Activated effector memory CD4-positive, alpha-beta T cell treated with anti-CD3 and anti-CD28 coated beads, Interleukin-2, amount 50 U/mL, for 16 hours (primary cell): ENCODE data around the gene SLA2.

Experiments used
- DNase-seq: peaks from one replicate; pipeline ENCODE4 v3.0.0-alpha.2; 2020

The SLA2 gene

DNA sequence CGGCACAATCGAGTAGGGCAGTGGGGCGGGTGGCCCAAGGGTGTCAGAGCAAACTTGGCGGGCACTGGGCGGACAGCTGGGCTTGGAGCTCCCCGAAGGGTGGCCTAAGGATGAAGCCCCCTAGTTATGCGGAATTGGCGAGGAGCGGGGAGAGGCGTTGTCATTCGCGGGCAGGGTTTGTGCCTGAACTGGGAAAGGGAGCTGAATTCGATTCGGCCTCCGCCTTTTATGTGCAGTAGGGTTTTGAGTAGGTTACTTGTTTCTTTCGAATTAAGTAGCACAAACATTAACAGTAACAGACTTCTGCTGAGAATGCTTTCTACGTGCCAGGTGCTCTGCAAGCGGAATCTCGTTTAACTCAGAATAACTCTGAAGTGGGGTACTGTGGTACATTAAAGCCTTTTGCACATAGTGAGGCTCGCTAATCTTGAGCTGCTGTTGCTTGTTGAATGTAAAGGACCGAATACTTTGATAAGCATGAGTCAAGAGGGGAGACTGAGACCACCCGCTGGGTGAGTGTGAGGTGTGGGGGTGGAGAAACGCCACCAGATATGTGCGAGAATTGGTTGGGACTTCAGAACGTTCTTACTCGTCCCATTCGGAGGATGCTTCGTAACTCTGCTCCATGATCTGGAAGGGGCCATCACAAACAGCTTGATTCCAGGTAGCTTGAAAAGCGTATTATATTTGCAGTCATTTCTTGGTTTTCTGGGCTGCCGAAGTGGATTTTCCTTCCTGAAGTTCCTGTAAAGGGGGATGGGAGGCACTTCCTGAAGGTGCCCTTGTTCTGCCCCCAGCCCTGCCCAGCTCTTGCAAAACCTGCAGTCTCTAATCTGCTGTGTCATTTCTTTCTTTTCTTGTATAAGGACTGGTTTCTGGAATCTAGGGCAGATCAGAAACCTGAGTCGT lies 39.6 kb downstream of the SLA2 start:
- DNase-seq: no peak

DNA sequence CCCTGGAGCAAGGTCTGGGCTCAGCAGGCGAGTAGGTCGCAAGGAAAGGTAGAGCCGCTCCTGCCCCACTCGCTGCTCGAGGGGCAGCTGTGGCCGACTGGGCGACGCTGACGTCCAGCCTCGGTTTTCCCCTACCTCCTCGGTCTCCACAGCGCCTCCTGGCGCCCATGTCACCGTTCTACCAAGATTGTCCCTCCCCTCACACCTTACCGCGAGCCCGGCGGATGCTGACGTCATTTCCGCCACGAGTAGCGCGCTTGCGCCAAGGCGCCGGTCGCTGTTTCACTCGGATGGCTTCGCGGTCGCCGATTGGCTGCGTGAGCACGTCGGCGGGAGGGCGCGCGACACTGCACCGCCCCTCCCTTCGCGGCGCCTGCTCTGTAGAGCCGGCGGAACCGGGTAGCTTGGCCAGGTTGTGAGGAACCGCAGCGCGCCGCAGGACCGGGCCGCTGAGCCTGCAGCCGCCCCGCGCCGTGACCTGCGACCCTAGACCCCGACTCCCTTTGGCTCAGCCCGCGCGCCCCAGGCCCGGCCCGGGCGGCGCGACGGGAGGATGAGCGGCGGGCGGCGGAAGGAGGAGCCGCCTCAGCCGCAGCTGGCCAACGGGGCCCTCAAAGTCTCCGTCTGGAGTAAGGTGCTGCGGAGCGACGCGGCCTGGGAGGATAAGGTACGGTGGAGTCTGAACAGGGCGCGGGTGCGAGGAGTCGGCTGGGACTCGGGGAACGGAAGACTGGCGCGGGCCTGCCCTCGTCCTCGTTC lies 40.4 kb downstream of the SLA2 start, which contains the start of gene RAB5IF:
Gene RAB5IF, plus strand, starts transcription at position 381 of the 759 bp plus-strand sequence. Its CDS starts 173 bp downstream, at position 554.
- DNase-seq: peak; percentile 100

DNA sequence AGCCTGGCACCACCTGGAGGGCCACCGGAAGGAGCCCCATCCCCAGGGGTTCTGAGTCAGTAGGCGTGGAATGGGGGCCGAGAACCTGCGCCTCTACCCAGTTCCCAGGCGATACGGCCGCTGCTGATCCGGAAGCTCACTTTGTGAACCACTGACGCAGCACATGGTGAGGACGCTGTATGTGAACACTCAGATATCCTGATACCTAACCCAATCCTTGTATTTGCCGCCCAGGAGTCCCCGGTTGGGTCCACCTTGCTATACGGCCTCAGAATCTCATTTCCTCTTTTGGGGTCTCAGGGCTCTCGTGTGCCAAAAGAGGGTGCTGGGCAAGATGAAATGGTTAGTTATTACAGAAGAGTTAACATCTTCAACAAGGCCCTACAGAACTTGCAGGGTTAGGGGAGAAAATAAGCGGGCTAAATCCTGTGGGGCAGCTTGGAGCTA lies 41.0 kb downstream of the SLA2 start:
- DNase-seq: peak; percentile 82

GRCh38 chr20:36601540-36601939 lies 44.5 kb downstream of the SLA2 start:
- no peak for DNase-seq

DNA sequence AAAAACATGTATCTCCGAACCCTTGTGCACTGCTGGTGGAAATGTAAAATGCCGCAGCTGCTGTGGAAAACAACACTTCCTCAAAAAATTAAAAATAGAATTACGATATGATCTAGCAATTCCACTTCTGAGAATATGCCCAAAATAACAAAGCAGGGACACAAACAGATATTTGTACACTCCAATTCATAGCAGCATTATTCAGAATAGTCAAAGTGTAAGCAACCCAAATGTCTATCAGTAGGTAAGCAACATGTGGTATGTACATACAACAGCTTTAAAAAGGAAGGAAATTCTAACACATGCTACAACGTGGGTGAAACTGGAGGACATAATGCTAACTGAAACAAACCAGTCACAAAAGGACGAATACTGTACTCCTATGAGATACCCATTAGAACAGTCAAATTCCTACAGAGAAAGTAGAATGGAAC lies 46.1 kb downstream of the SLA2 start:
- no peak for DNase-seq

- DNase-seq: no peak
These were observed 52.6 kb downstream of the SLA2 start for GRCh38 chr20:36593347-36593929.

GRCh38 chr20:36591854-36592641 lies 53.9 kb downstream of the SLA2 start:
- peak; percentile 88 for DNase-seq

DNA sequence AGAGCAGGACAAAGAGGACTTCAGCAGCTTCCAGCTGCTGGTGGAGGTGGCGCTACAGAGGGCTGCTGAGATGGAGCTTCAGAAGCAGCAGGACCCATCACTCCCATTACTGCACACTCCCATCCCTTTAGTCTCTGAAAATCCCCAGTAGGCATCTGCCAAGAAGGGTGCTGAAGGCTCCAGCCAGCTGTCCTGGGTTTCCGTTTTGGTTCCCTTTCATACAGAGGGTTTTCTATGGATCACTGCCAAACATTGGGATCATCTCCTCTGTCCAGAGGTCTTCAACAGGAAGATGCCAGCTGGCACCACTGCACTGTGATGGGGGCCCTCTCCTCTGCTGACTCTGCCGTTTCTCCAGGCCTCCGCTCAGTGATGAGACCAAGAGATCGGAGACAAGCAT lies 54.7 kb downstream of the SLA2 start:
- no peak for DNase-seq

DNA sequence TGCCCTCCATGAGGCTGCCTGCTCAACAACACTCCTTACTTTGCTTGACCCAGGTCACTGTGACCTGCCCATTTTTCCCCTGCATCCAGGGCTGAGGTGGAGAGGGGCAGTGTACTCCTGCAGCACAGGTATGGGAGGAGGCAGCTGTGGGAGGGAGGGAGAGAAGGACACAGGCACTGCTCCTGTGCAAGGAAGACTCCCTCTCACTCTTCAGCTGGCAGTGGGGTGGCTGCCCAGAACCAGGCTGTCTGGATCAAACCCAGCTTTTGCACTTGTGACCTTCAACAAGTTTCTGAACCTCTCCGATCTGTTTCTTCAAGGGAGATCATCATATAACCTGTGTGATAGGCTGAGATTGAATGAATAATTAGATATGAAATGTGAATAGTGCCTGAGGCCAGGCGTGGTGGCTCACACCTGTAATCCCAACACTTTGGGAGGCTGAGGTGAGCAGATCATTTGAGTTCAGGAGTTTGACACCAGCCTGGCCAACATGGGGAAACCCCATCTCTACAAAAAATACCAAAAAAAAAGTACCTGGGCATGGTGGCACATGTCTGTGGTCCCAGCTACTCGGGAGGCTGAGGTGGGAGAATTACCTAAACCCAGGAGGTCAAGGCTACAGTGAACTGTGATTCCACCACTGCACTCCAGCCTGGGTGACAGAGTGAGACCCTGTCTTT lies 58.5 kb downstream of the SLA2 start:
- DNase-seq: no peak

DNA sequence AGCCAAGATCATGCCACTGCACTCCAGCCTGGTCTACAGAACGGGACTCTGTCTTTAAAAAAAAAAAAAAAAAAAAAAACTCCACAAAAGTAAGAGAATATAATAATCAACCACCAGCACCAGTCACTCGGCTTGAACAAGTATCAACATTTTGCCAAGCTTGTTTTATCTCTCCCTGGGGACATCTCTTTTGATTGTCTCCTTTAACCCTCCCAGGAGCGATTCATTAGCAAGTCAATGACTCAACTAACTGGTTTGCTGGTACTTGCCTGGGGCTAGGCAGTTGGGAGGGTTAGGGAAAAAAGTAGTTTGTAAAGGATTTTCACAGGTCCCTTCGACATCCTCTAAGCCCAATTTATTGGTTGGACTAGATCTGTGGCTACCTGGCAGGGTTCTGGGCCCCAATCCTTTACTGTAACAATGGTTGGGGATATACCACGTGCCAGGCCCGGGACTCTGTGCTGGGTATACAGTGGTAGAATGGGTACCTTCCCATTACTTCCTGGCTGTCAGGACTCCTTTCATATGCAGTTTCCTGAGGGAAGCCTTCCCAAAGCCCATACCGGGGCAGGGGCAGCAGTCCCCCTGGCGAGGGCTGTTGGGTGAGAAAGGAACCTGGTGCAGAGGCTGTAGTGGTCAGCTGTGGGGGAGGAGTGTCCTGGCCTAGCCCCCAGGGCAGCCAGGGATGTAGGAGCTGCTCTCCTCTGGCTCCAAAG lies 60.4 kb downstream of the SLA2 start:
- no peak for DNase-seq

DNA sequence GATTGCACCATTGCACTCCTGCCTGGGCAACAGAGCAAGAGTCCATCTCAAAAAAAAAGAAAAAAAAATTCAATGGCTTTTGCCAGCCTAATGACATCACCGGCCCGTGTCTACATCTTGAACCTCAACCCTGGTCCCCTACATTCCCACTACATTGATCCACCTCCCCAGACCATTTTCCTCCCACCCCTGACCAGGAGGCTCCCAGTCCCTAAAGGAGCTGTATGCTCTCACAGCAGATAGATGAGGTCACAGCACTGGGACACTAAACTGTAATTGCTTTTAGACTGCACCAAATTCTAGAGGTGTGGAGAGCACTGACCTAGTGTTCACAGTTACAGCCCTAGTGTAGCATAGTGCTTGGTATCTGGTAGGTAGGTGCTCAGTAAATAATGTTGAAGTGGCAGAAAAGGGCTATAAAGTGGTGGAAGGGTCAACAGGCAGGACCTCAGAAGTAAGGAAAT lies 61.9 kb downstream of the SLA2 start:
- no peak for DNase-seq

GRCh38 chr20:36582821-36583220 lies 63.2 kb downstream of the SLA2 start:
- DNase-seq: no peak

DNA sequence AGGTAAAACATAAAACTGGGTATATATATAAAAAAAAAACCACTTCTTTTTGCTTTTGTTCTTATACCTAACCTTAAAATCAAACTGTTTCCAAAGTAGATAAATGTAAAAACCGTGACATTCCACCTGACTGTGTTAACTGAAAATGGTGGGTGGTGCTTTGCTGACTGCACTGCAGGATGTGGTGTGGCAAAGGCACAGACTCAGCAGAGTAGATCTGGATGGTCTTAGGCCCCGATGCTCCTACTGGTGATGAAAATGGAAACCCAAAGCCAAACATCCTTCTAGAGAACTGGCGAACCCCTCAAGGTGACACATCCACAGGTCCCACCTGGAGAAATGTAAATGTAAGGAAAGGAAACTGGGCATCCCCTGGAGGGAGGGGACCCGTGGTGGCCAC lies 63.7 kb downstream of the SLA2 start:
- no peak for DNase-seq

GRCh38 chr20:36579996-36580545 lies 65.9 kb downstream of the SLA2 start:
- DNase-seq: no peak

- no peak for DNase-seq
These were observed 67.5 kb downstream of the SLA2 start for GRCh38 chr20:36578356-36579041.

- DNase-seq: no peak
These were observed 69.9 kb downstream of the SLA2 start for GRCh38 chr20:36576081-36576445.

DNA sequence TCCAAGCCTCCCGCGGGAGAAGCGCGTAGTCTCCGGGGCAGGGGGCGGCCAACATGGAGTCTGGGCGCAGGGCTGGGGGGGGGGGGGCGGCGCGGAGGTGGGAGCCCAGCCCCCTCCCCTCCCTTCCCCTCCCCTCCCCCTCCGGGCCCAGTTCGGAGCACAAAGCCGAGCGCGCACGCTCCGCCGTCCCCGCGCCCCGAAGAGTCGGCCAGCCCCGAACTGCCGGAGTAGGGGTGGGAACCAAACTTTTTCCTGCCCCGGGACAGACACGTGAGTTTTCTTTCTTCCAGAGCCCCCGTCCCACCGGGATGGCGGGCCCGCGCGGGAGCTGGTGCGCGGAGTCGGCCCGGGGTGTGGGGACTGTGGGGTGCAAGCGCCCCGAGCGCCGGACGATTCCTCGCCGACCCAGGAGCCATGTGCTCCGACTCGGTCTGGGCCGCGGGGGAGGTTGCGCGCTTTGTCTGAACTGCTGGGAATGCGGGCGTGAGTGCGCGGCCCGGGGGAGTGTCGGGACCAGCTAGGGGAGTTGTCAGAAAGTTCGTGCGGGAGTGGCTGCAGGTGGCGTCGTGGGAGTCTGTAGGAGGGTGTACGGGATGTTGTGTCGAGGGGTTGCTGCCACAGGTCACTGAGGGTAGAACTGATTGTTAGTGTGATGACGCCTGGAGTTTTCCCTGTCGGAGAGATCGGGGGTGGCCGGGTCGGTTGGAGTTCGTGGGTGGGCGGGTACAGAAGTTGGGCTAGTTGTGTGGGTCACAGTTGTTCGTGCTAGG lies 71.4 kb downstream of the SLA2 start:
- peak; percentile 84 for DNase-seq

- peak; percentile 78 for DNase-seq
These were observed 72.1 kb downstream of the SLA2 start for GRCh38 chr20:36573798-36574365.
